Measurements from ENCODE around the gene PHF19. TPM values are rescaled to one million over a fixed set of nuclear protein-coding genes. Genes with fewer than 3 reads are reported as not detected.

The PHF19 gene
- polyA plus RNA-seq, 2 of the 4 experiments (the other 2 are of a cell fraction): 50.7 to 102 TPM

- FAIRE-seq (no peak), DNase-seq (ENCODE audit: low read depth in 1 of 2, low spot score in 1 of 2) (no peak), ATAC-seq (no peak)
- TF ChIP-seq NFE2L2 (conservative IDR thresholded peaks at IDR 0.05; ENCODE audit: low read length) (no peak), NPAS2 (CRISPR knock-in tag; IDR thresholded peaks at IDR 0.05; ENCODE audit: borderline replicate concordance) (no peak), MAX (IDR thresholded peaks at IDR 0.05) (no peak)
- Histone ChIP-seq H3K27ac (no peak overlapping the region), H3K4me2 (no peak overlapping the region), H3K4me3 (no peak overlapping the region), H3K4me1 (no peaks in the 10 kb centered on the region), H3K9me3 (no peaks in the 10 kb centered on the region)
- 81% methylated on average over 2 of the region's 2 CpGs for WGBS (ENCODE audit: missing lambda C conversion rate)
- ChIA-PET CTCF (interaction anchor here (0.9 to 2.7 kb wide), 3 partner anchors 11 to 33 kb away, joined by 3 to 8 read pairs (median 3); no protein-coding TSS in a partner anchor), POLR2A (no interaction called here)
These were observed 19.0 kb upstream of the PHF19 start for GRCh38 chr9:120895951-120896350.

GRCh38 chr9:120894321-120895148 is 17.5 kb upstream of the PHF19 start:
- no peaks in the 10 kb centered on the region for H3K9me3 ChIP-seq
- CTCF ChIA-PET: interaction anchor here (0.7 to 2.7 kb wide), 4 partner anchors 17 to 287 kb away, joined by 3 to 8 read pairs (median 4); no protein-coding TSS in a partner anchor
- no peak overlapping the region for H3K4me2 ChIP-seq
- TF ChIP-seq RCOR1 (IDR thresholded peaks at IDR 0.05; ENCODE audit: low read depth, low read length) (no peak), ZFP36 (IDR thresholded peaks at IDR 0.05; ENCODE audit: borderline replicate concordance, partially characterized antibody) (no peak), CEBPB (IDR thresholded peaks at IDR 0.05) (no peak), POLR2A (IDR thresholded peaks at IDR 0.05; ENCODE audit: low read length) (no peak), MYC (IDR thresholded peaks at IDR 0.05; ENCODE audit: borderline replicate concordance, low read length) (no peak), HES2 (IDR thresholded peaks at IDR 0.05) (no peak), E2F6 (IDR thresholded peaks at IDR 0.05; ENCODE audit: borderline replicate concordance, low read depth) (no peak), PBX3 (IDR thresholded peaks at IDR 0.05) (no peak)
- FAIRE-seq (no peak), ATAC-seq (no peak), DNase-seq (ENCODE audit: low read depth in 1 of 2, low spot score in 1 of 2) (no peak)
- WGBS (ENCODE audit: missing lambda C conversion rate): 94% methylated on average over 55 of the region's 63 CpGs
- POLR2A ChIA-PET: no interaction called here
- no peak overlapping the region for H3K4me3 ChIP-seq
- H3K27ac ChIP-seq: no peak overlapping the region
- H3K4me1 ChIP-seq: no peaks in the 10 kb centered on the region

- no peak for FAIRE-seq
- POLR2A ChIA-PET: no interaction called here
- Histone ChIP-seq H3K9me3 (no peaks in the 10 kb centered on the region), H3K4me1 (no peaks in the 10 kb centered on the region), H3K4me2 (no peak overlapping the region), H3K27ac (no peak overlapping the region), H3K4me3 (no peak overlapping the region)
- no peak for DNase-seq (ENCODE audit: low read depth in 1 of 2, low spot score in 1 of 2)
- no peak for TF ChIP-seq EHF (CRISPR knock-in tag; IDR thresholded peaks at IDR 0.05)
- TF ChIP-seq CBX8 (IDR thresholded peaks at IDR 0.05): no peak
- no peak for TF ChIP-seq KDM1A (IDR thresholded peaks at IDR 0.05; ENCODE audit: low read depth)
- TF ChIP-seq HES2 (IDR thresholded peaks at IDR 0.05): no peak
- no peak for TF ChIP-seq ELK1 (IDR thresholded peaks at IDR 0.05; ENCODE audit: low read depth, low read length)
- no peak for TF ChIP-seq NFE2L2 (conservative IDR thresholded peaks at IDR 0.05; ENCODE audit: low read length)
- no peak for TF ChIP-seq ESRRA (IDR thresholded peaks at IDR 0.05; ENCODE audit: borderline replicate concordance, low read length)
- no peak for TF ChIP-seq MAZ (IDR thresholded peaks at IDR 0.05; ENCODE audit: borderline replicate concordance, low read depth, low read length)
- TF ChIP-seq BHLHE40 (IDR thresholded peaks at IDR 0.05; ENCODE audit: low read depth, low read length): no peak
- TF ChIP-seq HEYL (CRISPR knock-in tag; IDR thresholded peaks at IDR 0.05): no peak
- no peak for TF ChIP-seq TP53 (CRISPR knock-in tag; IDR thresholded peaks at IDR 0.05)
- no peak for TF ChIP-seq MAX (IDR thresholded peaks at IDR 0.05)
- TF ChIP-seq FOSL2 (IDR thresholded peaks at IDR 0.05): no peak
- no peak for TF ChIP-seq FOSL2 (CRISPR knock-in tag; IDR thresholded peaks at IDR 0.05)
- TF ChIP-seq NPAS2 (CRISPR knock-in tag; IDR thresholded peaks at IDR 0.05; ENCODE audit: borderline replicate concordance): no peak
- no peak for TF ChIP-seq JUNB (IDR thresholded peaks at IDR 0.05)
- CTCF ChIA-PET: interaction anchor here (0.9 to 1.0 kb wide), 3 partner anchors 23 to 44 kb away, joined by 3 read pairs; no protein-coding TSS in a partner anchor
- WGBS (ENCODE audit: missing lambda C conversion rate): 84% methylated on average over 13 of the region's 13 CpGs
- no peak for ATAC-seq
These were observed 16.8 kb upstream of the PHF19 start for GRCh38 chr9:120893611-120894307.
